Adipocyte (in vitro differentiated cells): ENCODE results near the gene TRPC4.

Source experiments
- DNase-seq: peaks from one replicate; pipeline ENCODE4 v3.0.0-alpha.2; 2015; ENCODE audit warnings: low read depth
- H3K27me3 ChIP-seq: replicated peaks from 2 replicates; pipeline ENCODE4 v1.7.0; 2013; ENCODE audit warnings: mild to moderate bottlenecking, low read length, moderate library complexity; ENCODE audit not compliant: control insufficient read depth, insufficient read depth
- H3K36me3 ChIP-seq: 2 replicates; pipeline ENCODE4 v1.7.0; 2013; ENCODE audit warnings: low read length, mild to moderate bottlenecking, moderate library complexity; ENCODE audit not compliant: control insufficient read depth, insufficient read depth, severe bottlenecking
- H3K4me1 ChIP-seq: 2 replicates; pipeline ENCODE4 v1.7.0; 2013; ENCODE audit warnings: mild to moderate bottlenecking, low read length, moderate library complexity; ENCODE audit not compliant: control insufficient read depth, insufficient read depth
- H3K4me3 ChIP-seq: 2 replicates; pipeline ENCODE4 v1.7.0; 2013; ENCODE audit warnings: mild to moderate bottlenecking, low read length, moderate library complexity
- H3K9ac ChIP-seq: 2 replicates; pipeline ENCODE4 v1.7.0; 2013; ENCODE audit warnings: mild to moderate bottlenecking, low read length, moderate library complexity
- H3K9me3 ChIP-seq: 2 replicates; pipeline ENCODE4 v1.7.0; 2013; ENCODE audit warnings: mild to moderate bottlenecking, low read length, moderate library complexity; ENCODE audit not compliant: control insufficient read depth

Gene TRPC4

GRCh38 chr13:37769078-37769477, 100.5 kb downstream of the TRPC4 start:
- Histone ChIP-seq H3K4me3 (no peak overlapping the region), H3K9ac (no peak overlapping the region), H3K4me1 (no peaks in the 10 kb centered on the region), H3K36me3 (no peaks in the 10 kb centered on the region), H3K9me3 (no peaks in the 10 kb centered on the region), H3K27me3 (no peaks in the 10 kb centered on the region)
- peak; percentile 45 for DNase-seq

DNA sequence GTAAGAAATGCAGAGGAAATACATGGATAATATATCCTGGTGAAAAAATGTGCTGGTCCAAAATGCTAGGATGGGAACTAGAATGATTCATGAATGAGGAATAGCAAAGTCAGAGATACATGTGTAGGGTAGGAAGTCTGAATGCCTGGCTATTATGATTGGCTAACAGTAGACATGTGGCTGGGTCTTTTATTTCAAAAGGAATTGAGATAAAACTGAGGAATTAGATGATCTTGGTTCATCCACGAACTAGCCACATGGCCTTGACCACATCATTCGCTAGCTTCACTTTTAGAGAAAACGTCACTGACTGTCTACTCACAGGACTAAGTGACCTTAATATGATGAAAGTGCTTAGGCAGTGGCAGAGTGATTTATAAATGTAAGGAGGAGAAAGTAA, 103.1 kb downstream of the TRPC4 start:
- Histone ChIP-seq H3K36me3 (no peaks in the 10 kb centered on the region), H3K9ac (no peak overlapping the region), H3K27me3 (no peaks in the 10 kb centered on the region), H3K9me3 (no peaks in the 10 kb centered on the region), H3K4me1 (no peaks in the 10 kb centered on the region), H3K4me3 (no peak overlapping the region)
- no peak for DNase-seq

DNA sequence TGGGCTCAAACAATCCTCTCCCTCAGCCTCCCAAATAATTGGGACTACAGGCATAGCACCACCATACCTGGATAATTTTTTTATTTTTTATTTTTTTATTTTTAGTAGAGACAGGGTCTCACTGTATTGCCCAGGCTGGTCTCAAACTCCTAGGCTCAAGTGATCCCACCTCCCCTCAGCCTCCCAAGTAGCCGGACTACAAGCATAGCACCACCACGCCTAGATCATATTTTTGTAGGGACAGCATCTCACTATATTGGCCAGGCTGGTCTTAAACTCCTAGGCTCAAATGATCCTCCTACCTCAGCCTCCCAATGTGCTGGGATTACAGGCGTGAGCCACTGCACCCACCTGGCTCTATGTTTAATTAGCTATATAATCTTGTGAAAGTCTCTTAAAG, 114.2 kb downstream of the TRPC4 start:
- Histone ChIP-seq H3K4me3 (no peak overlapping the region), H3K27me3 (no peaks in the 10 kb centered on the region), H3K36me3 (no peaks in the 10 kb centered on the region), H3K4me1 (no peaks in the 10 kb centered on the region), H3K9me3 (no peaks in the 10 kb centered on the region), H3K9ac (no peak overlapping the region)
- DNase-seq, result no peak

GRCh38 chr13:37753776-37754175, 115.8 kb downstream of the TRPC4 start:
- H3K27me3 ChIP-seq, result no peaks in the 10 kb centered on the region
- no peak overlapping the region for H3K9ac ChIP-seq
- H3K9me3 ChIP-seq, result no peaks in the 10 kb centered on the region
- no peaks in the 10 kb centered on the region for H3K36me3 ChIP-seq
- no peak overlapping the region for H3K4me3 ChIP-seq
- no peaks in the 10 kb centered on the region for H3K4me1 ChIP-seq
- DNase-seq, result no peak

DNA sequence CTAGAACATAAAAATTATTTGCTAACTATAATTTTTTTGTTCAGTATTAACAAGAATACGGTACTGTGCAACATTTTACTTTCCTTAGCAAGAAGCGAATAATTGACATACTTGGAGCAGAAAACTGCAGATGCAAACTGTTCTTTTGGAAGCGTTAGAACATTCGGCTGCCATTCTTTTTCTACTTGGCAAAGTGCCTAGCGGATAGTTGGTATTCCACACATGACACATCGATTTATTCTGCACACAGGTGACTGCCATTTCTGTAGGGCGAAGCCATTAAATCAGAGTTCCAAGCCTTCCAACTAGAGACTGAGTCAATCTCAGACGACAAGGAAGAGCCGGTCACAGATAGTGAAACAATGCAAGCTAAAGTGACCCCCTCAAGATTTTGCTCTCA, 117.4 kb downstream of the TRPC4 start:
- H3K9ac ChIP-seq, result no peak overlapping the region
- no peaks in the 10 kb centered on the region for H3K9me3 ChIP-seq
- no peaks in the 10 kb centered on the region for H3K36me3 ChIP-seq
- DNase-seq, result no peak
- peak overlapping the region; percentile 3 for H3K4me3 ChIP-seq
- peaks cover under 1% of the 10 kb centered on the region for H3K4me1 ChIP-seq
- H3K27me3 ChIP-seq, result no peaks in the 10 kb centered on the region

DNA sequence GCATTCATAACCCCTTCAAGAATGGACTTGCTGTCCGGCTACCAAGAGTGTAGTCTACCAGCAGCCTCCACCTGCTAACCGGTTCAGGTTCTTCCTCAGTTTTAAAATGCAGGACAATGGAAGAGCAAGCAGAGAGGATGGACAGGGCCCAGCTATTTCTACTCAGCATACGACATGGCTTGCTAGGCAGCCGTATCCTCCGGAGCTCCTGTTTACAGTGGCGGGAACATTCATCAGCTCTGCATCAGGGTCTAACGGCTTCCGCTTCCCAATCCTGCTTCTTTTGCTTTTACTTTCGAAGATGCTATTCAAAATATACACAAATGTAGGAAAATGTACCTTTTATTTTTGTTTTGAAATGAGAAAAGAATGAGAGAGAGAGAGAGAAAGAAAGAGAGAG, 118.5 kb downstream of the TRPC4 start:
- H3K36me3 ChIP-seq, result no peaks in the 10 kb centered on the region
- no peaks in the 10 kb centered on the region for H3K27me3 ChIP-seq
- peaks cover 3% of the 10 kb centered on the region for H3K4me1 ChIP-seq
- no peak overlapping the region for H3K9ac ChIP-seq
- no peaks in the 10 kb centered on the region for H3K9me3 ChIP-seq
- H3K4me3 ChIP-seq, result no peak overlapping the region
- no peak for DNase-seq

- H3K4me1 ChIP-seq, result peaks cover 3% of the 10 kb centered on the region
- no peak overlapping the region for H3K9ac ChIP-seq
- H3K9me3 ChIP-seq, result no peaks in the 10 kb centered on the region
- H3K4me3 ChIP-seq, result no peak overlapping the region
- no peak for DNase-seq
- H3K27me3 ChIP-seq, result no peaks in the 10 kb centered on the region
- H3K36me3 ChIP-seq, result no peaks in the 10 kb centered on the region
Measured at GRCh38 chr13:37748913-37749312, 120.7 kb downstream of the TRPC4 start.

DNA sequence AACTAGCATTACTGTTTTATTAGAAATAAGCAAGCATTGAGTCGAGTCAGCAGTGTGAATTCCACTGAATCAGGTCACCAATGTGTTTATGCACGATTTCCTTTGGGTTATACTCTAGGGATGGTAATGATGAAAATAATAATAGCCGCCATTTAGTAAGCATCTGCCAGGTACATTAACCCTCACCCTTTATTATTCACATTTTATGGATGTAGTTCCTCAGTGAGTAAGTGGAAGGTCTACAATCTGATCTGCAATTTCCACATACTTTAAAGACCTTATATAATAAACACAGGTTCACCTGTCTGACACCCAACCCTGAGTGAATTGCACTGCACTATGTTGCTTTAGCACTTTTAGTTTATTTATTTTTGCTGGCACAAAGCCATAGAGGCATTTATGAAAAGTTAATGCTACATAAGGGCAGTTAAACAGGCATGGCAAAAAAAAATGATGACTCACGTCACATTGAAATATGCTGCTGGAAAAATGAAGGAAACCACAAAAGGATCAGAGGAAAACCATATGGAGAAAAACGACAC, 122.4 kb downstream of the TRPC4 start:
- Histone ChIP-seq H3K9me3 (no peaks in the 10 kb centered on the region), H3K36me3 (no peaks in the 10 kb centered on the region), H3K27me3 (no peaks in the 10 kb centered on the region), H3K9ac (no peak overlapping the region), H3K4me1 (peaks cover 3% of the 10 kb centered on the region), H3K4me3 (no peak overlapping the region)
- peak; percentile 80 for DNase-seq

DNA sequence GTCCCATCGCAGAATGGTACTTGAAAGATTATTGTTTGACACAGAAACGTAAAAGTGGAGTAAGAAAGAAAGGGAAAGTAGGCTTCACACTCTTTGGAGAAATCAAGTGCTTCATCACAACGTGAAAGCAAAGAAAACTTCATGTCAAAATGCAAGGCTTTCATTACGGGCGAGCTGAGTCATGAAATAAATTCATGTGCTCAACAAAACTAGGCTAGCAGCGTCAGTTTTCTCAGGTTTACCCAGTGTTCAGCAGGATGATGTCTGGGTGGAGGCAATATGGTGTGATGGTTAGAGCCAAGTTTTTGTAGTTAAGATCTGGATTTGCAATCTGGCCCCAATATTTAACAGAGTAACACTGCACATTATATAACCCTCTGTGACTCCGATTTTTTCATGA, 128.0 kb downstream of the TRPC4 start:
- DNase-seq, result no peak
- H3K27me3 ChIP-seq, result no peaks in the 10 kb centered on the region
- no peak overlapping the region for H3K9ac ChIP-seq

DNA sequence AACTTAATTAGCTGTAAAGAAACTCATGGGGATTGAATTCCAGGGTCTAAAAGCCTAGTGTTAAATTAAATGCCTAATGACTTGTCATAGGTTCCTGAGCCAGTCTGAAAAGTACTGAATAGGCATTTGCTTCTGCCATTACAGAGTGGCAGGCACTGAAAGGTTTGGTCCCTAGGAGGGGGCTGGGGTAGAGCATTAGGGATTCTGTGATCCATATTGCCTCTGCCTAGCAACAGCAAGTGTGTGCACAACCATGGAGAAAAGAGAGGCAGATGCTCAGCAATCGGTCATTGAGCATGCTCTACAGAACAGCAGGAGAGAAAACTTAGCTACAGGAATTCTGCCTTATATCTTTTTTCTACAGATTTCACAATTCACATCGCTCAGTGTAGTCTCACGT, 133.5 kb downstream of the TRPC4 start:
- no peak overlapping the region for H3K4me3 ChIP-seq
- H3K4me1 ChIP-seq, result peaks cover 6% of the 10 kb centered on the region
- H3K9me3 ChIP-seq, result no peaks in the 10 kb centered on the region
- no peaks in the 10 kb centered on the region for H3K36me3 ChIP-seq
- DNase-seq, result no peak
- no peak overlapping the region for H3K9ac ChIP-seq
- H3K27me3 ChIP-seq, result no peaks in the 10 kb centered on the region

More for the DNA sequence above, 128.0 kb downstream of the TRPC4 start:
- H3K4me1 ChIP-seq, result peaks cover 6% of the 10 kb centered on the region
- no peak overlapping the region for H3K4me3 ChIP-seq
- no peaks in the 10 kb centered on the region for H3K36me3 ChIP-seq
- H3K9me3 ChIP-seq, result no peaks in the 10 kb centered on the region

GRCh38 chr13:37735293-37735692, 134.3 kb downstream of the TRPC4 start:
- DNase-seq, result no peak
- Histone ChIP-seq H3K9ac (no peak overlapping the region), H3K4me3 (no peak overlapping the region), H3K4me1 (no peaks in the 10 kb centered on the region), H3K27me3 (no peaks in the 10 kb centered on the region), H3K36me3 (no peaks in the 10 kb centered on the region), H3K9me3 (no peaks in the 10 kb centered on the region)

DNA sequence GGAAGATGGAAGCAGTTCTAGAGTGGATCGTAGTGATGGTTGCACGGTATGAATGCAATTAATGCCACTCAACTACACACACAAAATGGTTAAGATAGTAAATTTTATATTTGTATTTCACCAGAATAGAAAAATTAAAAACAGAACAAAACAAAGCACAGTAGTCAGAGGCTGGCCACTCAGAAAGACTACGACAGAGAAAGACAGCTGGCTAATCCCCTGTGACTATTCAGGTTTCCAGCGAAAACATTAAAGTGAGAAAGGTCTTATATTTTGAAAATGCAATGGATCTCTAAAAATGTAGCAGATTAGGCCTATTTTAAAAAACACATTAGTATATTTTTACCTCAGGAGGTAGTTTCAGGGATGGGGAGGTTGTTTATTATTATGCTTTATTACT, 139.7 kb downstream of the TRPC4 start:
- DNase-seq, result no peak
- no peaks in the 10 kb centered on the region for H3K9me3 ChIP-seq
- H3K27me3 ChIP-seq, result no peaks in the 10 kb centered on the region
- H3K4me3 ChIP-seq, result no peak overlapping the region
- no peak overlapping the region for H3K9ac ChIP-seq
- H3K4me1 ChIP-seq, result no peaks in the 10 kb centered on the region
- H3K36me3 ChIP-seq, result no peaks in the 10 kb centered on the region
